HG03159 (cell line): ENCODE data around the gene BACE2.

ENCODE experiments used
- ATAC-seq: cut with Tn5 transposase; IDR thresholded peaks from one replicate; pipeline ENCODE4 v1.9.1; 2021; ENCODE audit warnings: mild to moderate bottlenecking, moderate library complexity; ENCODE audit not compliant: unreplicated experiment

BACE2 gene

GRCh38 chr21:41211060-41211805 is 43.3 kb downstream of the BACE2 start:
- ATAC-seq = no peak

GRCh38 chr21:41213021-41213420 is 45.1 kb downstream of the BACE2 start:
- ATAC-seq = no peak

DNA sequence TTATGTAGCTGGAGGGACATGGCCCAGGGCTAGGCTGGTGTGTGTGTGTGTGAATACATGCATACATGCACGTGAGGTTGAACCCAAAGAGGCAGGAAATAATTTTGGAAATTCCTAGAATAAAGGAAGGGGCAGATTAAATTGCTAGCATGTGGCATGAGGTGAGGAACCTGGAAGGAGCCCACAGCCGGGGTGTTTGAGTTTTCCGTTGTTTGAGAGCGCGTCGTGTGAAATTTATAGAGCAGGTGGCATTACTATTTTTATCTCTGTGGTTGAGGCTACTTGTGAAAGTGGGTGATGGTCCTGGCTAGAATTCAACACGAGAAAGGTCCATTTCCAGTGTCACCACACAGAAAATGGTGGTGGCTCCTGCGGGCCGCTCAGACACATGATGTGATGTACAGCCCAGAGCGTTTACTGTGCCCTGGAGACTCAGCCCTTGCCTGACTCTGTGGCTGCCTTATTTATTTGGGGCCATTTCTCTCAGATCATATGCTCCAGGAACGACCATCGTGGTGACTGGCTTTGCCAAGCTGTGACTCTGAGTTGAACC is 48.0 kb downstream of the BACE2 start:
- no peak for ATAC-seq

GRCh38 chr21:41216486-41216885 is 48.5 kb downstream of the BACE2 start:
- ATAC-seq = no peak

- ATAC-seq = no peak
Observed at GRCh38 chr21:41217671-41218385, 49.9 kb downstream of the BACE2 start.

DNA sequence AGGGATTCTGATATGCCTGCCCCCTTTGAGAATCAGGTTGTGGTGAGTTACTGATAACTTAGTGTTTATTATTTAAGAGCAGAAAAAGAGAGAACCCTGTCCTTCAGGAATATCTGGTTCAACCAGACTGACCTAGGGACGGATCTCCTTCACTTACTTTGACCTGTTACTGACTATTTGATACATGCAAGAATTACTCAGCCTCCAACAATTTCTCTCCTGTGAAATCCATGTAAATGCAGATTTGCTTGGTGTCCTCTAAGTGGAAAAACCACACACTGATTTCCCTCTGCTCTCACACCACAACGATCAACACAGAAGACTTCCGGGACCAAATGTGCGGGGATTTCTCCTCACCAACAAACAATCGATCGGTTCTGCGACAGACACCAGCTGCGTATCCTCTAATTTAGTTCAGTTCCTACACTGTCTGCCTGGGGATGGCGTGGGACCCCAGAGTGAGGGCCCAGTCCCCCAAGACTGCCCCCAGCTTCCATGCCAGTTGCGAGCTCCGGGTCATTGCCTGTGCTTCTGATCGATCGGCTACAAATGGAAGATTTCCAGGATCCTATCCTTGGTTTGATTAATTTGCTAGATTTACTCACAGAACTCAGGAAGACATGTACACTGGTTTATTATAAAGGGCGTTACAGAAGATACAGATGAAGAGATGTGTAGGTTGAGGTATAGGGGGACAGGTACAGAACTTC is 51.7 kb downstream of the BACE2 start:
- ATAC-seq = no peak

DNA sequence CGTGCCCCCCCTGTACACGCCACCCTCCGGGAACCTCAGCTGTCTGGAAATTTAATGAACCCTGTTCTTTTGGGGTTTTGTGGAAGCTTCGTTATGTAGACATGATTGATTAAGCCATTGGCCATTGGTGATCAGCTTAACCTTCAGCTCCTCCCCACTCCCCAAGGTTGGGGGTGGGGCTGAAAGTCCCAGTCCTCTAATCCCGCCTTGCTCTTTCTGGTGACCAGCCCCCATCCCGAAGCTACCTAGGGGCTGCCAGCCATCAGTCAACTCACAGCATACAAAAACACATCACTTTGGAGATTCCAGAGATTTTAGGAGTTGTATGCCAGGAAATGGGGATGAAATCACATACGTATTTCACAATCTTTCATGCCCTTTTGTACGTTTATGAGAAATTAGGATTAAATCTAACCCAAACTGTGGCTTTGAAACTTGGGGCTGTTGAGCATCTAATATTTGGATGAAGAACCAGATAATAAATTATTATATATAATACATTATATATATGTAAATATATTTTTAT is 52.3 kb downstream of the BACE2 start:
- ATAC-seq = no peak

DNA sequence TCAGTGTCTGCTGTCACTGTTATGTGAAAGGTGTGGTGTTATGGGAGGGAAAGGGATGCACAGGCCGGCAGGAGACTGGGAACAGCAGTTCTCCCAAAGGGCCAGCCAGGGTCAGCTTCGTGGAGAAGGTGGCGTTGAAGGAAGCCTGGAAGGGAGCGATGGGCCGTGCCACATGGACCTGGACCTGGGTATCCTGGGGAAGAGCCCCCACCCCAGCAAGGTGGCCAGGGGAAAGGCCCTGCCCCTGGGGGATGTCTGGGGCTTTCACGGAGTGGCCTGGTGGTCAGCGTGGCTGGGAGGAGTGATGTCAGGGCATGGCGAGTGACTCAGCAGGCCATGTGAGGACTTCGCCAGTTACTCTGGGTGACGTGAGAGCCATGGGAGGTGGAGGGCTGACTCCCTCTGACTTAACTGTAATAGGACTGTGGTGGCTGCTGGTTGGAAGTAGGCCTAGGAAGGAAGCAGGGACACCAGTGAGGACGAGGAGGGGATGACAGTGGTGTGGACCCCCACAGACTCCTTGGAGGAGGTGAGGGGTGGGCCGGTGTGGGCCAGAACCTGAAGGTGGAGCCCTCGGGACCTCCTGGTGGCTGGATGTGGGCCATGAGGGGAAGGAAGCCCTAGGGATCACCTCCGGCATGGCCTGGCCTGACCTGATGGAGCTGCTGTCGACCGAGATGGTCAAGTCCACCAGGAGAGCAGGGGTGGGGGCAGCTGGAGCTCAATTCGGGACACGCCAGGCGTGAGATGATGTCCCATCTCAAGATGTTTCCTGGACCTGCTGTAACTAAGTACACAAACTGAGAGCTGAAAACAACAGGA is 54.5 kb downstream of the BACE2 start:
- no peak for ATAC-seq

DNA sequence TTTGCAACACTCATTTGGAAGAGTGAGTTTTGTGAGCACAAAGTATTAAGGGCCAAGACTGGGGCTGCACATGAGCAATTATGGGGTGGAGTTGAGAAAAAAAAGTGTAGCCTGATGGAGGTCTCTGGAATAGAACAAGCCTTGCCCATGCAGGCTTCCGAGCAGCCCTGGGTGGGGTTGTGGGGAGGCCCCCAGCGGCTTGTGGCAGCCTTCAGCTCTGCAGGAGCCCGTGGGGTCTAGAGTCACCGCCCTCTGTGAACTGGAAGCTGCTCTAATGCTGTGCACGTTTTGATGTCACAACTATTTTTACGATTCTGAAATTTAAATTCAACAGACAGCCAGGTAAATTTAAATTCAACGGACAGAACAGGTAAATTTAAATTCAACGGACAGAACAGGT is 58.9 kb downstream of the BACE2 start:
- no peak for ATAC-seq

DNA sequence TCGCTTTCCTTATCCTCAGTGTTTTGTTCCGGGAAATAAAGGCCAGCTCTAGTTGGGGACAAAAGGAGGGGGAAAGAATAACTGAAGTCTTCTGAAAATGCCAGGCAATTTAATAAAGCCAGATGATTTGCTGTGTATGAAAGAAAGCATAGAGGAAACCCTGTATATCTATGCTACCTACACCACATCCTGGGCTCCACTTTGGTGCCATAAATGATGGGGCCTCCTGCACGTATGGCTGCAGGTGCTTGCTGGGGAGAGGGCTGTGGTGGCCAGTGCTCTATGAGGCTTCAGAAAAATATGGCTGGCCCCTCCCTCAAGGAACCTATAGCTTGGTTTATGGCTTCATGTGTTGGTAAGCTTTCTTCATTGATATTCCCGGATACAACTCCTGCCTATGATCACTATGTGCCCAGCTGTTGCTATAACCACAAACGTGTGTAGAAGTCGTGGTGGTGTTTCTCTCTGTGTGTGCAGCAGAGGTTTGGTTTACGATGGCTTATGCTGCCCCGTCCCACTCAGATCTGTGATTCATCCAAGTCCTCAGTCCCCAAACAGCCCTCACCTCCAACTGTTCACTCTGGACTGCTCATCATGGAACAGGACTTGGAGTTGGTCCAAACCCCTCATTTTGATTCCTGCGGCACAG is 59.5 kb downstream of the BACE2 start:
- no peak for ATAC-seq

DNA sequence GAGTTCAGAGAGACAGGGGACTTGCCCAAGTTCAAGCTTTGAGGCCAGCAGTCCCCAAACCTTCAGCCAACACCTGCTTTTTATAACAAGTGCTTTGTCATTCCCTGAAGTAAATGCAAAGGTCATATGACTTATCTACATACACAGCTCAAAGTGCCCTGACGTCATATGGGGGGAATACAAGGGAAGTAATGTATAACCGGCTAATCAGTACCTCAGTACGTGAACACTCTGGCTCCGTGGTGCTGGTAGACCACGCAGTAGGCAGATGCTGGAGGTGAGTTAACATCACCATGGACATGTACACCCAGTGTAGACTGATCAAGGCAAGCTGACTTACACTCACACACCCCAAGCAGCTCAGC is 60.0 kb downstream of the BACE2 start:
- ATAC-seq = no peak

DNA sequence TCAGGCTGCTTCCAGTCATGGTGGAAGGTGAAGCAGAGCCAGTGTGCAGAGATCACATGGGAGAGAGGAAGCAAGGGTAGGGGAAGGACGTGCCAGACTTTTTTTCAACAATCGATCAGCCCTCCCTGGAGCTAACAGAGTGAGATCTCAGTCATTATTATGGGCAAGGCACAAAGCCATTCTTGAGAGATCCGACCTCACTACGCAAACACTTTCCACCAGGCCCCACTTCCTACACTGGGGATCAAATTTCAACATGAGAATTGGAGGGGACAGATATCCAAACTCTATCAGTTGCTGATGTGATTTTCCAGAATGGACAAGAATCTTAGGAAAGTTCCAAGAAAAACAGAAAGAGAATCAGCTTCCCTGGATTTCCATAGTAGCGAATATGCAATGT is 60.5 kb downstream of the BACE2 start:
- no peak for ATAC-seq

DNA sequence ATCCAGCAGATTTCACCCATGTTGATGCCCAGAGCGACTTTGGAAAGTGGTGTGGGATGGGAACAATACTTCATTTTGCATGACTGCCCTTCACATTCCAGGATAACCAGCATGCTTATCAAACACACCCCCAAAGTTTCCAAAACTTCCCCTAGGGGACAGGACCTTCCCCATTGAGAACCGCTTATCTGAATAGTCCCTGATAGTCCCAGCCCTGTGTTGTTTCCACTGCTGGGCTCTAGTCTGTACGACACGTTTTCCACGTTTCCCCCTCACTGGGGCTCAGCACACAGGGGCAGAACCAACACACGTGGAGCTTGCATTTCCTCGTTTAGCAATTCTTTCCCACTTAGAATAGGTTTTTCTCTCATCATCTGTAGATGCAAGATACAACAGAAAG is 61.0 kb downstream of the BACE2 start:
- ATAC-seq = no peak

- ATAC-seq = no peak
Observed at GRCh38 chr21:41229509-41230248, 61.7 kb downstream of the BACE2 start.

- no peak for ATAC-seq
Observed at GRCh38 chr21:41230497-41230896, 62.5 kb downstream of the BACE2 start.

DNA sequence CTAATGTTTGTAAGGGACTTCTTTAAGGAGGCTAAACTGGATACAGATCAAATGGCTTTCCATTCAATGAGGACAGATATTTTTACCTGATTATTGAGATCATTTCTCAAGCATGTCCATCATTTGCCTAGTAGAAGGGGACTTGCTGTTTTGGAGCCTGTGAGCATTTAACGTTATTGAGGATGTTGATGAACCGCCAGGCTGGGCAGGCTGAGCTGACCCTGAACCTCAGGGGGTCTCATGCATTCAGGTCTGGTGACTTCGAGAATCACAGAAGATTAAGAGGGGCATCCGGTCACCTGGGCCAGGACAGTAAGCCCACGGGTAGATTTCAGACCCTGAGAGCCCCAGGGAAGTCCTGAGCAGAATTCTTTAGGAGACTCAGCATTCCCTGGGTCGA is 63.1 kb downstream of the BACE2 start:
- no peak for ATAC-seq

GRCh38 chr21:41232013-41232412 is 64.1 kb downstream of the BACE2 start:
- ATAC-seq = no peak

GRCh38 chr21:41233916-41234315 is 66.0 kb downstream of the BACE2 start:
- no peak for ATAC-seq

GRCh38 chr21:41234569-41234968 is 66.6 kb downstream of the BACE2 start:
- ATAC-seq = no peak
